ENCODE results near the gene COX19.

- TF ChIP-seq, protein P1, sequence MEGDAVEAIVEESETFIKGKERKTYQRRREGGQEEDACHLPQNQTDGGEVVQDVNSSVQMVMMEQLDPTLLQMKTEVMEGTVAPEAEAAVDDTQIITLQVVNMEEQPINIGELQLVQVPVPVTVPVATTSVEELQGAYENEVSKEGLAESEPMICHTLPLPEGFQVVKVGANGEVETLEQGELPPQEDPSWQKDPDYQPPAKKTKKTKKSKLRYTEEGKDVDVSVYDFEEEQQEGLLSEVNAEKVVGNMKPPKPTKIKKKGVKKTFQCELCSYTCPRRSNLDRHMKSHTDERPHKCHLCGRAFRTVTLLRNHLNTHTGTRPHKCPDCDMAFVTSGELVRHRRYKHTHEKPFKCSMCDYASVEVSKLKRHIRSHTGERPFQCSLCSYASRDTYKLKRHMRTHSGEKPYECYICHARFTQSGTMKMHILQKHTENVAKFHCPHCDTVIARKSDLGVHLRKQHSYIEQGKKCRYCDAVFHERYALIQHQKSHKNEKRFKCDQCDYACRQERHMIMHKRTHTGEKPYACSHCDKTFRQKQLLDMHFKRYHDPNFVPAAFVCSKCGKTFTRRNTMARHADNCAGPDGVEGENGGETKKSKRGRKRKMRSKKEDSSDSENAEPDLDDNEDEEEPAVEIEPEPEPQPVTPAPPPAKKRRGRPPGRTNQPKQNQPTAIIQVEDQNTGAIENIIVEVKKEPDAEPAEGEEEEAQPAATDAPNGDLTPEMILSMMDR (conservative IDR thresholded peaks at IDR 0.05): no peak
- TF ChIP-seq EZH2 (IDR thresholded peaks at IDR 0.05; ENCODE audit: low read depth): no peak
Observed at GRCh38 chr7:935164-935873, 40.0 kb downstream of the COX19 start.
